Measurements from ENCODE around the gene CREB1. TPM values are rescaled to one million over a fixed set of nuclear protein-coding genes. Genes with fewer than 3 reads are reported as not detected.

The CREB1 gene
- total and polyA plus RNA-seq, 2 donors (not counting 1 experiment from before 2014, with no cell fraction given): 42.5 to 156 TPM

DNA sequence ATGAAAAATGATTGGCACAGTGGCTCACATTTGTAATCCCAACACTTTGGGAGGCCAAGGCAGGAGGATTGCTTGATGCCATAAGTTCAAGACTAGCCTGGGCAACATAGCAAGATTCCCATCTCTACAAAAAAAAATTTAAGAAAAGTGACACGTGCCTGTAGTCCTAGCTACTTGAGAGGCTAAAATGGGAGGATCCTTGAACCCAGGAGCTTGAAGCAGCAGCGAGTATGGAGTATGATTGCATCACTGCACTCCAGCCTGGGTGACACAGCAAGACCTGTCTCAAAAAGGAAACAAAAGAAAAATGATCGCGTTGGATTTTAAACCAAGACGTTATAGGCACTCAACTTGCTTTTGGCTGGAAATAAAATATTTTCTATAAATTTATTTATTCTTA is 37.8 kb upstream of the CREB1 start:
- Mint-ChIP-seq H3K4me1 (peaks cover 17% of the 10 kb centered on the region), H3K27ac (no peak overlapping the region), H3K4me3 (no peak overlapping the region), H3K9me3 (ENCODE audit: insufficient read depth) (no peaks in the 10 kb centered on the region), H3K27me3 (no peaks in the 10 kb centered on the region)
- Histone ChIP-seq H2AFZ (ENCODE audit: insufficient read depth, low read depth, low read length, poor library complexity, severe bottlenecking) (no peak overlapping the region), H3K4me1 (ENCODE audit: control insufficient read depth in 2 of 2, insufficient read depth in 2 of 2, low read length in 2 of 2) (peaks cover 10 to 14% of the 10 kb centered on the region in 2 donors), H3K27me3 (replicated peaks in 1 of 4; ENCODE audit: control extremely low read depth in 1 of 4, control insufficient read depth in 3 of 4, insufficient read depth in 4 of 4, low read length in 3 of 4) (no peaks in the 10 kb centered on the region), H3K4me2 (replicated peaks; ENCODE audit: low read depth, low read length, poor library complexity, severe bottlenecking) (peak overlapping the region; percentile 6), H4K20me1 (ENCODE audit: control insufficient read depth, insufficient read depth, low read length, poor library complexity, severe bottlenecking) (no peaks in the 10 kb centered on the region), H3K27ac (ENCODE audit: low read length in 2 of 2) (peak overlapping the region in 1 of 2 donors; percentile 2), H3K79me2 (ENCODE audit: control insufficient read depth, insufficient read depth, low read length) (no peaks in the 10 kb centered on the region), H3K9me3 (ENCODE audit: control extremely low read depth in 1 of 3, control insufficient read depth in 2 of 3, insufficient read depth in 1 of 3, low read length in 2 of 3) (no peaks in the 10 kb centered on the region), H3K4me3 (ENCODE audit: control extremely low read depth in 1 of 5, extremely low read depth in 1 of 5, insufficient read depth in 1 of 5, low read depth in 2 of 5, low read length in 4 of 5) (no peak overlapping the region), H3K9ac (ENCODE audit: low read length) (no peak overlapping the region), H3K36me3 (replicated peaks in 1 of 2; ENCODE audit: control extremely low read depth in 1 of 2, control insufficient read depth in 1 of 2, extremely low read depth in 1 of 2, insufficient read depth in 2 of 2, low read length in 1 of 2) (no peaks in the 10 kb centered on the region)
- DNase-seq: no peak
- TF ChIP-seq, protein P1, sequence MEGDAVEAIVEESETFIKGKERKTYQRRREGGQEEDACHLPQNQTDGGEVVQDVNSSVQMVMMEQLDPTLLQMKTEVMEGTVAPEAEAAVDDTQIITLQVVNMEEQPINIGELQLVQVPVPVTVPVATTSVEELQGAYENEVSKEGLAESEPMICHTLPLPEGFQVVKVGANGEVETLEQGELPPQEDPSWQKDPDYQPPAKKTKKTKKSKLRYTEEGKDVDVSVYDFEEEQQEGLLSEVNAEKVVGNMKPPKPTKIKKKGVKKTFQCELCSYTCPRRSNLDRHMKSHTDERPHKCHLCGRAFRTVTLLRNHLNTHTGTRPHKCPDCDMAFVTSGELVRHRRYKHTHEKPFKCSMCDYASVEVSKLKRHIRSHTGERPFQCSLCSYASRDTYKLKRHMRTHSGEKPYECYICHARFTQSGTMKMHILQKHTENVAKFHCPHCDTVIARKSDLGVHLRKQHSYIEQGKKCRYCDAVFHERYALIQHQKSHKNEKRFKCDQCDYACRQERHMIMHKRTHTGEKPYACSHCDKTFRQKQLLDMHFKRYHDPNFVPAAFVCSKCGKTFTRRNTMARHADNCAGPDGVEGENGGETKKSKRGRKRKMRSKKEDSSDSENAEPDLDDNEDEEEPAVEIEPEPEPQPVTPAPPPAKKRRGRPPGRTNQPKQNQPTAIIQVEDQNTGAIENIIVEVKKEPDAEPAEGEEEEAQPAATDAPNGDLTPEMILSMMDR (IDR thresholded peaks at IDR 0.05): no peak
- TF ChIP-seq EZH2 (IDR thresholded peaks at IDR 0.05; ENCODE audit: borderline replicate concordance, insufficient read depth, low read depth, low read length, poor library complexity, severe bottlenecking): no peak
- WGBS (ENCODE audit: insufficient coverage): 11% methylated on average over 1 of the region's 5 CpGs
- POLR2A ChIA-PET: no interaction called here
- CTCF ChIA-PET: interaction anchor here (1.3 to 1.4 kb wide), 2 partner anchors 11 to 13 kb away, joined by 3 to 6 read pairs; no protein-coding TSS in a partner anchor
- no peak for ATAC-seq (ENCODE audit: low read depth)
- intact Hi-C loops (cut with micrococcal nuclease): no loop called here

DNA sequence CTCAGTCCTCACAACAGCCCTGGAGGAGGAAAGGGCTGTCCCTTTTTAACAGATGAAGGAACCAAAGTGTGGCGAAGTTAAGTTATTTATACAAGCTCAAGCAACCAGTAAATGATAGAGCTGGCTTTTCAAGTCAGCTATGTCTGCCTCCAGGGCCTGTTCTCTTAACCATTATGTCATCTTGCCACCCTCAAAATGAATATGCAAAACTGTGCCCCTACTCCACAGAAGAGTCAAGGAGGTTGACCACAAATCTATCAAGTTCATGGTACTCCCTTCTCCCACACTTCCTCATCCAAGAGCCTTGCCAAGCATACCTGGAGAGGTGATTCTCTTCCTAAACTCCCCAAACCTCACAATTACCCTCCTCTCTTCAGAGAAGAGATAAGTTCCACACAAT is 37.3 kb upstream of the CREB1 start:
- H3K36me3 ChIP-seq (replicated peaks in 1 of 2; ENCODE audit: control extremely low read depth in 1 of 2, control insufficient read depth in 1 of 2, extremely low read depth in 1 of 2, insufficient read depth in 2 of 2, low read length in 1 of 2): no peaks in the 10 kb centered on the region
- H4K20me1 ChIP-seq (ENCODE audit: control insufficient read depth, insufficient read depth, low read length, poor library complexity, severe bottlenecking): no peaks in the 10 kb centered on the region
- Mint-ChIP-seq H3K27ac (peak overlapping the region; percentile 69), H3K4me3 (no peak overlapping the region), H3K4me1 (peaks cover 17% of the 10 kb centered on the region), H3K27me3 (no peaks in the 10 kb centered on the region), H3K9me3 (ENCODE audit: insufficient read depth) (no peaks in the 10 kb centered on the region)
- no peaks in the 10 kb centered on the region for H3K27me3 ChIP-seq (replicated peaks in 1 of 4; ENCODE audit: control extremely low read depth in 1 of 4, control insufficient read depth in 3 of 4, insufficient read depth in 4 of 4, low read length in 3 of 4)
- peak overlapping the region; percentile 9 for H2AFZ ChIP-seq (ENCODE audit: insufficient read depth, low read depth, low read length, poor library complexity, severe bottlenecking)
- H3K27ac ChIP-seq (ENCODE audit: low read length in 2 of 2): peak overlapping the region; percentile 2 to 37
- H3K79me2 ChIP-seq (ENCODE audit: control insufficient read depth, insufficient read depth, low read length): no peaks in the 10 kb centered on the region
- H3K9ac ChIP-seq (ENCODE audit: low read length): no peak overlapping the region
- no CpG with 5 or more reads among the region's 1 CpG for WGBS (ENCODE audit: insufficient coverage)
- no peak overlapping the region for H3K4me3 ChIP-seq (ENCODE audit: control extremely low read depth in 1 of 5, extremely low read depth in 1 of 5, insufficient read depth in 1 of 5, low read depth in 2 of 5, low read length in 4 of 5)
- ATAC-seq (ENCODE audit: low read depth): peak; percentile 31
- H3K9me3 ChIP-seq (ENCODE audit: control extremely low read depth in 1 of 3, control insufficient read depth in 2 of 3, insufficient read depth in 1 of 3, low read length in 2 of 3): no peaks in the 10 kb centered on the region
- ChIA-PET CTCF (interaction anchor here (0.6 to 1.4 kb wide), 3 partner anchors 10 to 19 kb away, joined by 3 to 6 read pairs (median 3); no protein-coding TSS in a partner anchor), POLR2A (interaction anchor here (0.5 kb wide), 1 partner anchor 60 kb away, joined by 7 read pairs; no protein-coding TSS in a partner anchor)
- TF ChIP-seq, protein P1 (IDR thresholded peaks at IDR 0.05): no peak
- TF ChIP-seq EZH2 (IDR thresholded peaks at IDR 0.05; ENCODE audit: borderline replicate concordance, insufficient read depth, low read depth, low read length, poor library complexity, severe bottlenecking): no peak
- intact Hi-C loops (cut with micrococcal nuclease): no loop called here
- peak overlapping the region; percentile 6 for H3K4me2 ChIP-seq (replicated peaks; ENCODE audit: low read depth, low read length, poor library complexity, severe bottlenecking)
- peak; percentile 17 for DNase-seq
- peaks cover 10 to 14% of the 10 kb centered on the region in 2 donors for H3K4me1 ChIP-seq (ENCODE audit: control insufficient read depth in 2 of 2, insufficient read depth in 2 of 2, low read length in 2 of 2)

All from B cell (primary cell).